Measurements from ENCODE around the gene KRT34.
"Not testable (repeated sequence)": the region's sequence is repeated elsewhere in the genome, so short reads cannot be mapped to it uniquely, and the experiment has no call there.

KRT34 gene

DNA sequence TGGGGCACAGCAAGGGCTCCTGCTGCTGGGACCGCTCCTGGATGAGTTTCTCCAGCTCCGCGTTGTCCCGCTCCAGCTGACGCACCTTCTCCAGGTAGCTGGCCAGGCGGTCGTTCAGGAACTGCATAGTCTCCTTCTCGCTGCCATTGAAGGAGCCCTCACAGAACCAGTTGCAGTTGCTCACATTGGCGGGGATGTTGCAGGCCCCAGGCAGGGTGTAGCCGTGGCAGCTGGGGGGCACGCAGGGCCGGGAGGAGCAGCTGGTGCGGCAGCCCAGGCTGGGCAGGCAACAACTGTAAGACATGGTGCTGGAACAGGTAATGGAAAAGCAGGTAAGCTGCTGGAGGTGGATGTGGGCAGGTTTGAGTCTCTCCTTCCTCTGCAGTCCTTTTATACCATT lies at the start of gene KRT34:
KRT34 (minus strand) TSS at position 364 of the 400 bp plus-strand sequence; CDS start at position 304, 60 bp downstream.
- not testable (repeated sequence) for DNase-seq (ENCODE audit: low spot score)

DNA sequence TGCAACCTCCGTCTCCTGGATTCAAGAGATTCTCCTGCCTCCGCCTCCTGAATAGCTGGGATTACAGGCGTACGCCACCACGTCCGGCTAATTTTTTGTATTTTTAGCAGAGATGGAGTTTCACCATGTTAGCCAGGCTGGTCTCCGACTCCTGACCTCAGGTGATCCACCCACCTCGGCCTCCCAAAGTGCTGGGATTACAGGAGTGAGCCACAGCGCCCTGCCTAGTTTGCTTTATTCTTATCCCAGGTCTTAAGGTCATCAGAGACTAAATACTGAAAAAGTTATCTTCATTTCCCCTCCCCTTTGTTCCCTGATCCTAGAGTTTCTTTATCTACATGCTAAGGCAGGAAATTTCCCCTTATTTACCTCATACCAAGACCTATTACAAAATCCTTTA lies 48.3 kb upstream of the KRT34 start:
- not testable (repeated sequence) for DNase-seq (ENCODE audit: low spot score)

DNA sequence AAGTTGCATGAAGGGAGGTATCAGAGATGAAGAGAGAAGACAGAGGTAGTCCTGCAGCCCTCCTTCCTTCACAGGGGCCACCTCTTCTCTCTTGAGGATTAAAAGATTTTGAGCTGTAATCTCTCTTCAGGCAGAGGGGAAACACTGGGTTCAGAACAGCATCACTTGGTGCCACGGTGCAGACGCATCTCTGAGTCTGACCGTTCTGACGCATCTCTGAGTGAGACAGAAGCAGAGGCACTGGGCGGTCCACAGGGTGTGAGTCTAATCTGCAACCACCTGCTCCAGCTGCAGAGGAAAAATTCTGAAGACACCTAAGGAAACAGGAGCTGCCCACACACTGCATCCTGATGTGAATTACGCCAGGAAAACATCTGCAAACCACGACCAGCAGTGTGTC lies 47.6 kb upstream of the KRT34 start:
- no peak for DNase-seq (ENCODE audit: low spot score)

DNA sequence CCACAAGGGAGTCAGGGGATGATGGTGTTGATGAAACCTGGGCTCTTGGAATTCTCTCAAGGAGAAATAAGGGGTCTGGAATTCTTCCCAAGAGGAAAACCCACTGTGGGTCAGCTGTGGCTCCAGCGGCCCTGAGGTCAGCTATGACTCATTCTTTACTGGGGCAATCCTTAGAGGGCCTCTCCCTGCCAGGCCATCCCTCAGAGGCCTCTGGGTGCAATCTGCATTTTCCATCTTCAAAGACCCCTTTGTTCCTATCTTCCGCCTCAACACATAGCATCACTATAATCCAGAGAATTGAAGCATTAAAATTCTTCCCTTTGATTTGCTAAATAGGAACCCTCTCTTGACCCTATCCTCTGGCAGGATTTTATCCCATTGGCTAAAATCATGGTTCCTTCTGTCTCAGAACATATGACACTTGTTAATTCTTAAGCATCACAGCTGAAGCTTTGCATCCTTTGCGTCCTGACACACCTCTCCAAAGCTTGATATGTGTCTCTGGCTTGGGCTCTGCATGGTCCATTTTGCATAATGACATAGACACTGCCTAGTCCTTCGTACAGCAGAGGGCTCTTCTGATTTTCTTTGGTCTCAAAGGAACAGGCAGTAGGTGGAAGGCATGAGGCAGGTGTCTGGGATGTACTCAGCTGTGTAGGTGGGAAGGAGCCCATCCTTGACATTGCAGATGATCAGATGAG lies 46.6 kb upstream of the KRT34 start:
- peak; percentile 38 for DNase-seq (ENCODE audit: low spot score)

DNA sequence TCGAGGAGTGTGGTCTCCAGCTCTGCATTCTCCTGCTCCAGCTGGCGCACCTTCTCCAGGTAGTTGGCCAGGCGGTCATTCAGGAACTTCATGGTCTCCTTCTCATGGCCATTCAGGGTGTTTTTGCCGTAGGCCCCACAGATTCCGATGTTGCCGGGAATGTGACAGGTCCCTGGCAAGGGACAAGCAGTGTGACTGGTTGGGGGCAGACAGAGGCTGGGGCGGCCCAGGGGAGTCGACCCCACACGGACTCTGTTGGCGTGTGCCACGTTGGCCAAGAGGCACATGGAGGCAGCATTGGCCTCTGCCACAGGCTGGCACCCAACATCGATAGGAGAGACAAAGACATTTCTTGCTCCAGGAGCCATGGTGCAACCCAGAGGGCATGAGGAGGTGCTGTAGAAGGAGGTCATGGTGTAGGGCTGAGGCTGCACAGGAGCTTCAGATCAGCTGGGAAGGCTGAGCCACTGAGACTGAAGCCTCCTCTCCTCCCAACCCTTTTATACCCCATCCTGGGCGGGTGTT lies 42.1 kb upstream of the KRT34 start, which contains the start of gene KRT37:
KRT37 (minus strand) TSS at position 475 of the 525 bp plus-strand sequence; CDS start at position 413, 62 bp downstream.
- no peak for DNase-seq (ENCODE audit: low spot score)

DNA sequence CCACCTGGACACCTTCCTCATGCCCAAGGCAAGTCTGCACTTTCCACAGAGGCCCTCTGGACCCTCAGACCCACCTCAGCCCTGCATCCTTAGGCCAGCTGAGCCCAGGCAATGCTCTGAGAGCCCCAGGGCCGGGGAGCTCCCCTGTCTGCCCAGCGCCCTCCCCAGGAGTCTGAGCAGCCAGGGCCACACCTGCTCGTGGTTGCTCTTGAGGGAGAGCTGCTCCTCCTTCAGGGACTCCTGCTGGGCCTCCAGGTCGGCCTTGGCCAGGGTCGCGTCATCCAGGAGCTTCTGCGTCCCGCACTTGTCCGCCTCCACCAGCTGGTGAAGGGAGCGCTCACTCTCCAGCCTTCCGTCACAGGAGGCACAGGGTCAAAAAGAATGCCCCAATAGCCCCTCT lies 40.5 kb upstream of the KRT34 start:
- DNase-seq (ENCODE audit: low spot score) = not testable (repeated sequence)

DNA sequence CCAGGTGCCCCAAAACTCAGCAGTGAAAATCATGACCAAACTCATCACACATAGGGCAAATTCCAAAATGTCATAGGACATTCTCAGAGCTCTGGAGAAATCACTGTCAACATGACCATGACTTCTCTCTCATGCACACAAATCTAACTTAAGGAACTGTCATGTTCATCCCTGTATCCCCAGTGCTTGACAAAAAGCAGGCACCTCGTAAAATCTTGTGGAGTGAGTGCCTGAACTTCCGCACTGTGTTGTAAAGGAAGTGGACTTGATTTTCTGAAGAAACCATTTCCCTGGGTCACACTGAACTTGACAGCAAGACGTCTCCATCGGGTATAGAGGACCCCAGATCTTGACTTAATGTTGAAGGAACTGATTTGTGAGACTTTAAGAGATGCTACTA lies 39.5 kb upstream of the KRT34 start:
- no peak for DNase-seq (ENCODE audit: low spot score)

DNA sequence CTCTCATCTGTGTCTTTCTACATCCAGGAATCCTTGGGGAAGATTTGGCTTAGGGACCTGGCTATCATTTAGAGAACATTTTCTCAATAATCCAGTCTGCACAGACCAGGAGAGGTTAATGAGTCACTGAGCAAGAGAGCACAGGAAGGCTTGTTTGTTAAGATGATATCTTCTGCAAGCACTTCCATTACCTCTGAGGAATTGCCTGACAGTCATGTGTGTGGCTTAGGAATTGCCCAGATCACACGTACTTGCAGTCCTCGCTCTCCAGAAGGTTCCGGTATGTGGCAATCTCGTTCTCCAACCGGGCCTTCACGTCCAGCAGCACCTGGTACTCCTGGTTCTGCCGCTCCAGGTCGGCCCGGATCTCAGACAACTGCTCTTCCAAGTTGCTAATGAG lies 39.0 kb upstream of the KRT34 start:
- peak; percentile 50 for DNase-seq (ENCODE audit: low spot score)

DNA sequence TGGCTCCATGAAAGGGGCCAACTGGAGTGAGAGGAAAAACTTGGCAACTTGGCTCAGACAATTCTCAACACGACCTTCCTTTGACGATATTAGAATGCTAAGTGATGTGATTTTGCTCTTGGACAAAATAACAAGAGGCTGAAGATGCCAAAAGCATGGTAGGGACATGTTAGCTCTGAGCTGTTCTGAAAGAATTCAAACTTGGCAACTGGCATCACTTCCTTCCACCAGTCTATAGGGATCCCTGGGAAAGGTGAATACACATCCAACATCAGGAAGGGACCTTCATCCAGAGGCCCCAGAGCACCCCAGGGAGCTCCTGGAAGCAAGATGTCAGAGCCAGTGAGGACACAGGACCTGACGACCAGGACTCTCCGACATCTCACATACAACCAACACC lies 38.0 kb upstream of the KRT34 start:
- DNase-seq (ENCODE audit: low spot score) = no peak

DNA sequence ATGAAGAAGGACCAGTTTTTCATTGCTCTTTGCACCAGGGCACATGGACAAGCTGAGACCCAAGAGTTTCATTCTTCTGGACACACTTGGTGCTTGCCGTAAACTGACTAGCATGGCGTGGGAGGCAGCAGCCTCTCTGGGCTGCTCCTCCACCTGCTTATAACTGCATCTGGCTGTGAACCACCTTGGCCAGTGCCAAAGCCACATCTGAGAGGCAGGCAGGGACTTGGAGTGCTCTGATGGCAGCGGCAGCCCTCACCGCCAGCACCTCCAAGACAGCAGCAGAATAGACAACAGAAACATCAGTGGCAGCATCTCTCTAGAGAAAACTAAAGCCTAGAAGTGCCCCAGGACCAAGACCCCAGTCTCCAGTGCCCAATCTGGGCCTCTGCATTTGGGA lies 37.6 kb upstream of the KRT34 start:
- no peak for DNase-seq (ENCODE audit: low spot score)

DNA sequence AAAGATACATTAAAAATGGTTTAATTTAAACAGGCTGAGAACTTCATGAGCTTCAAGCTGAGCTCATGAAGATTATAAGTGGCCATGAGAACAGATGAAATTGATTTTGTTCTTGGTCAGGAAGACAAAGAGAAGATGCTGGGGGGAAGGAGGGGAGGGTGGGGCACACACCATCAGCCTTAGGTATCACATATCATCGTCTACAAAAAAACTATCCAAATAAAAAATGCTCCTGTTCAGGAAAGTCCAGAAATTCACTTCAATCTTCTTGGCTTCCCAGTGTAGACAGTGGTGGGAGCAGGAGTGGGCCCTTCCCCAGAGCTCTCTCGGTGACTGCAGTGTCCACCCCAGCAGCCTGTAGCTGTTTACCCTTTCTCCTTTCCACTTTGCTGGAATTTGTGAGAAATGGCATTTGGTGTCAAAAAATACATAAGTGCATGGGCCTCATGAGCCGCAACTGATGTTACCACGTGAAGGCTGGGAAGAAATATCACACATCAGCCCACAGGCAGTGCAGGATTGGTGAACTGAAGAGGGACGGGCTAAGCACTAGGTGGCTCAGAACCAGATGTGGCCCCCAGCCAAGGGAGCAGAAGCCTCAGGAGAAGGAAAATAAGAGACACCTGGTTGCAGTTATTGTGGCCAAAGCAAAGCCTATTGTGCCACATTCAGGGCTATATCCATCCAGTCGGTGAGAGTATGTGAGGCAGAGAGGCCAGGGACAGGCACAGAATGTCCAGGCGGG lies 36.2 kb upstream of the KRT34 start:
- DNase-seq (ENCODE audit: low spot score) = no peak

DNA sequence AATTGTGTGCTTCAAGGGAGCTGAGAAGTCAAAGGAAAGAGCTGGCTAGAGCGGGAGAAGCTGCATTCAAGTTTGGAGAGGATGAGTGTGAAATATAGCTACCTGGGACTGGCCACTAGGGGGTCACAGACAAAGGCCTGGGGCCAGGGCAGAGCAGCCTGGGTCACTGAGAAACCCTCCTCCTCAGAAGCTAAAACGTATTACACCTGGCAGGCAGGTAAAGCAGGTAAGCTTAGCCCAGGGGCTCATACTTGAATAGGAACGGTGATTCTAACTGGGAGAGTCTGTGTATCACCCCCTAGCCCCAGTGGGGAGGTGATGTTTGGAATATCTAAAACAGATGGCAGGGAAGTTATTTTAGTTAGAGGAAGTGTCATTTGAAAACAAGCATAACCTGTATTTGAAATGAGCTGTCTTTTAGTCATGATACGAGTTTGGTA lies 35.5 kb upstream of the KRT34 start:
- no peak for DNase-seq (ENCODE audit: low spot score)

DNA sequence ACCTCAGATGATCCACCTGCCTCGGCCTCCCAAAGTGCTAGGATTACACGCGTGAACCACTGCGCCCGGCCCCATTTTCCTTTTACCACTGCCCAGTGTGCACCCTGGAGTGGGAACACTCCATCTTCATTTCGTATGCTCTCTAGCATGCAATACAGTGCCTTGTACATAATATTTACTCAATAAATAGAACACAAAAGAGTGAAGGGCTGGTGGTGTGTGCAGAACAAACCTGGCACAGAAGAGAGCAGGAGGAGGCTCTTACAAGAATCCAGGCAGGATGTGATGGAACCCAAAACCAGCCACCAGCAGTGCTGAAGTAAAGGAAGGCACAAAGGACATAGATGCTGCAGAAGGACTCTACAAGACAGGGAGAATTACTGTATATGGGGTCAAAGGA lies 35.0 kb upstream of the KRT34 start:
- DNase-seq (ENCODE audit: low spot score) = no peak

DNA sequence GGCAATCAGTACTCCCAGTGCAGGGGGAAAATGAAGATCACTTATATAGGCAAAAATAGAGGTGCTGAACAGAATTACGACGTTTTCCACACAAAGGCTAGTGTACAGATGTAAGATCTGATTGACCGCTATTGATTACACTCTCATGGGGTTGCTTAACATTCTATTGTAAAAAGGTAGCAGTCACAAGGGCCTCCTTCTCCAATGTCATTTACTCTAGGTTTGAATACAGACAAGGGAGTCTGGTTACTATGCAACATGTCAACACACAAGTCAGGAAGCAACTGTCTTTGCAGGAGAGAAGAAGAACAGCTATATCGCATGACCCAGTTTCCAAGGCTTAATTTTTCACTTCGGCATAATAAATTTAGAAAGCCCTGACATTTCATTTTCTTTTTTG lies 34.4 kb upstream of the KRT34 start:
- peak; percentile 45 for DNase-seq (ENCODE audit: low spot score)

DNA sequence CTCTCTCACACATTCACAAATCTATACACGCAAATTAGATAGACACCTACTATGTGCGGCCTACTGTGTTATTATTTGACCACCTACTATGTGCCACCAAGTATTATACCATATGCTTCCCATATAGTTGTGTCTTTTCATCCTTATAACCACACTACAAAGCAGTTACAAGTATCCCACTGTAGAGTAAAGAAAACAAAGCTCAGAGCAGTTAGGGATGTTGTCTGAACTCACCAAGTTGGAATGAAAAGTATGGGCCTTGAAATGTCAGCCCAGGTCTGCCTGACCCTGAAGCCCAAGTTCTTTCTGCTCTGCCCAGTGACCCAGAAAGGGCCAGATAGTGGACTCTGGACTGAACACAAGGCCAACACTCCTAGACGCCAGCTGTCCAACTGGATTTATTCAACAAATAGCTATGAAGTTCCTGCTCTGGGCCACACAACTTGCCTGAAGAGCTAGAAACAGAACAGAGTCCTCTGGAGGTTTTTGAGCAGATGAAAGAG lies 33.8 kb upstream of the KRT34 start:
- peak; percentile 65 for DNase-seq (ENCODE audit: low spot score)

DNA sequence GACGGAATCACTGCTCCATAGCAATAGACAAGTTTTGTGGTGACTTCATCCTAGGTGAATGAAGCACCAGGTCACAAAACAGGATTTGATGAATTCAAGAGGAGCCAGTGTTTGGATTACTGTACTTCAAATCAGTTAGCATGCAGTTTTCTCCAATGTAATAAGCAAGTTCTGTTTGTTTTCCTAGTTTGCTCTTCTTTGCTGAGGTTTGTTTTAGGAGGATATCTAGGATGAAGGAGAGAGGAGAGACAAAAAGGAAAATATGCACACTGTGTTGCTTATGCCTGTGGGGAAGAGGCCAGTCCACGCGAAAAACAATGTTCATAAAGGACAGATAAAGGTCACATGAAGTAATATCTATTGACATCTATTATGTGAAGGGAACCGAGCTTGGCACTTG lies 33.3 kb upstream of the KRT34 start:
- no peak for DNase-seq (ENCODE audit: low spot score)

DNA sequence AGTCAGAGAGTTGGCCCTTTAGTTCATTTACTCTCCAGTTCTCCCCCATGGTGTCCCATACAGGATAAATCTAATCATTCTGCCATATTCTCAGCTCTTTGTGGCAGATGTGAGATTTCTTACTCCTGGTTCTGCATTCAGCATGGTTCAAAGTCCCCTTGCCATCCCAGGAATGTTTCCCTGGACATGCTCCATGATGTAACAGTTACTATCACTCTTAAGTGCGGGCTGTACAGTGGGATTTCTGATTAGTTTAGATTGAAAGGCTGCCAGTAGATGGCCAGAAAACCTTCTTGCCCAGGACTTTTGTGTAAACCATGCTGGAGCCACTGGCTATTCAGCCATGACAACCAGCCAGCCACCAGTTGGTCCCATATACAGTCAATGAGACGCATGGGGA lies 31.9 kb upstream of the KRT34 start:
- DNase-seq (ENCODE audit: low spot score) = no peak

DNA sequence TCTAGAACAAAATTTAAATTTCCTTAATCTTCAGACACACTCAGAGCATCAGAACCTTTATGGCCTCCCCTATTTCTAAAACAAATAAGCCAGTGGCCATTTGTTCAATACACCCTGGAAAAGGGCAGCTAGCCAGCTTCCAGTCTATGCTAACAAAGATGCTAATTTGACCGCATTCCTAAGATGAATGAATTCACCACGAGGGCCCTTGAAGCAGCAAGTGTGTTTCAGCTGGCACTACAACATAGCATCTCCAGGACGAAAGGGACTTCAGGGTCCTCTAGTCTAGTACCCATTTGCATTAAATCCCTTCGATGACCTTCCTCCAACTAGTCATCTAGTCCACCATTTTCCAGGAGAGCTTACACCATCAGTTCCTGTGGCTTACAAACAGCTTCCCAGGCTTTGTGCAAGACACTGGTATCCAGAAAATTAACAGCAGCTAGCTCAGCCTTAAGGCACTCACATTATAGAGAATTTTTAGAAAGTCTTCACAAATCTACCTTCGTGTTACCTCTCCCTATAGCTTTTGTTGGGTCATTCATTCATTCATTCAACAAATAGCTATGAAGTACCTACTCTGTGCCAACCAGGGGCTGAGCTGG lies 31.3 kb upstream of the KRT34 start:
- DNase-seq (ENCODE audit: low spot score) = no peak

DNA sequence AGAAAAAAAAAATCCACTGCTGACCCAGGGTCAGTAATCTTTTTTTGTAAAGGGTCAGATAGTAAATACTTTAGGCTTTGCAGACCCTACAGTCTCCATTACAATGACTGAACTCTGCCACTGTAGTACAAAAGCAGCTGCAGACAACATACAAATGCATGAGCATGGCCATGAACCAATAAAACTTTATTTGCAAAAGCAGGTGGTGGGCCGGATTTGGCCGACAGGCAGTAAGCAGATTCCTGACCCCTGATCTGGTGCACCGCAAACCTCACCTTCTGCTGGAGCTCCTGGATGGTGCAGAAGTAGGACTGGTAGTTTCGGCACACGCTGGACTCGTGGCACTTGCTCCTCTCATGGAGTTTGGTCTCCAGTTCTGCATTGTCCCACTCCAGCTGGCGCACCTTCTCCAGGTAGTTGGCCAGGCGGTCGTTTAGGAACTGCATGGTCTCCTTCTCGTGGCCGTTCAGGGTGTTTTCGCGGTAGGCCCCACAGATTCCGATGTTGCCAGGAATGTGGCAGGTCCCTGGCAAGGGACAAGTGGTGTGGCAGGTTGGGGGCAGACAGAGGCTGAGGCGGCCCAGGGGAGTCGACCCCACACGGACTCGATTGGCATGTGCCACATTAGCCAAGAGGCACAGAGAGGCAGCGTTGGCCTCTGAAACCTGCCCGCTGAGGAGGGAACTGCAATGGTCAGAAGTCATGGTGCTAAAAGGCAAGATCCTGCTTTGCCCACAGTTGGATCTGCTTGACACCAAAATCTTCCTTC lies 29.1 kb upstream of the KRT34 start:
- DNase-seq (ENCODE audit: low spot score) = no peak

DNA sequence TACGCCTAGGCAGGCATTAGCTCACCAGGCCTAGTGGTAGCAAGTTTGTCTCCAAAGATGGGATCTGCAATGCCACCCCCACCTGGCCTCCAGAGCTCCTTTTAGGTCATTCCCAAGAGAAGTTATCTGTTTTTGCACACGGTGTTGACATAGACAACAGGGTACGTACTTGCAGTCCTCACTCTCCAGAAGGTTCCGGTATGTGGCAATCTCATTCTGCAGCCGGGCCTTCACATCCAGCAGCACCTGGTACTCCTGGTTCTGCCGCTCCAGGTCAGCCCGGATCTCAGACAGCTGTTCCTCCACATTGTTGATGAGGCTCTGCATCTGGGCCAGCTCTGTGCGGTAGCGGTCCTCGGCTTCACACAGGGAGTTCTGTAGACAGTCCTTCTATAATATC lies 25.1 kb upstream of the KRT34 start:
- no peak for DNase-seq (ENCODE audit: low spot score)

DNA sequence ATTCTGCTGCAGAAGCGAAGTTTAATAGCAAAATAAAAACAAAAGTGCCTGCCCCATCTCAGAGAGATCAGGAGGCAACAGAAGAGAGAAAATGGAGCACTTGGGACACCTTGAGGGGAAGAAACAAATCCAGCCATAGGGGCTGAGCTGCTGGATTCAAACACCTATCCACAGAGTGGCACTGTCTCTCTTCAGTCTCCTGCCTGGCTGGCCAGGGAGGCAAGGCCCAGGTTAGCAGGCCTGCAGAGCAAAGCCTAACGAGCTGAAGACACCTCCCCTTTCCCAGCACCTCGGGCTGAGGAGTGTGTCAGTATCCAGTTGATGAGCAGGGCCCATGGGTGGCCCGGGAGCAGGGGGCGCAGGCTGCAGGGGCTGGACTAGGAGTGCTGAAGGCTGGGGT lies 24.1 kb upstream of the KRT34 start:
- no peak for DNase-seq (ENCODE audit: low spot score)

Measured in hepatic stellate cell (primary cell).